ENCODE measurements around the gene ZNF367.

Gene ZNF367

GRCh38 chr9:96343515-96344360, 74.4 kb downstream of the ZNF367 start:
- DNase-seq = no peak
- no peak for TF ChIP-seq CTCF (IDR thresholded peaks at IDR 0.05; ENCODE audit: low read depth, low read length)
- Histone ChIP-seq H3K9me3 (no peaks in the 10 kb centered on the region), H3K4me1 (peaks cover 13% of the 10 kb centered on the region), H3K4me3 (ENCODE audit: low read depth, low read length) (no peak overlapping the region), H3K27me3 (no peaks in the 10 kb centered on the region), H3K36me3 (no peaks in the 10 kb centered on the region)

- Histone ChIP-seq H3K4me1 (peaks cover 13% of the 10 kb centered on the region), H3K36me3 (no peaks in the 10 kb centered on the region), H3K9me3 (no peaks in the 10 kb centered on the region), H3K4me3 (ENCODE audit: low read depth, low read length) (no peak overlapping the region), H3K27me3 (no peaks in the 10 kb centered on the region)
- no peak for TF ChIP-seq CTCF (IDR thresholded peaks at IDR 0.05; ENCODE audit: low read depth, low read length)
- DNase-seq = no peak
Measured at GRCh38 chr9:96342571-96343245, 75.5 kb downstream of the ZNF367 start.

- DNase-seq = no peak
- TF ChIP-seq CTCF (IDR thresholded peaks at IDR 0.05; ENCODE audit: low read depth, low read length) = no peak
- Histone ChIP-seq H3K4me1 (peaks cover 13% of the 10 kb centered on the region), H3K36me3 (no peaks in the 10 kb centered on the region), H3K4me3 (ENCODE audit: low read depth, low read length) (no peak overlapping the region), H3K27me3 (no peaks in the 10 kb centered on the region), H3K9me3 (no peaks in the 10 kb centered on the region)
Measured at GRCh38 chr9:96340707-96341106, 77.5 kb downstream of the ZNF367 start.

GRCh38 chr9:96338299-96338698, 79.9 kb downstream of the ZNF367 start:
- Histone ChIP-seq H3K36me3 (no peaks in the 10 kb centered on the region), H3K4me1 (peaks cover 4% of the 10 kb centered on the region), H3K27me3 (no peaks in the 10 kb centered on the region), H3K4me3 (ENCODE audit: low read depth, low read length) (no peak overlapping the region), H3K9me3 (no peaks in the 10 kb centered on the region)
- TF ChIP-seq CTCF (IDR thresholded peaks at IDR 0.05; ENCODE audit: low read depth, low read length) = no peak
- no peak for DNase-seq

All from BE2C (cell line).